Measurements from ENCODE around the gene TMA7. TPM values are rescaled to one million over a fixed set of nuclear protein-coding genes. Genes with fewer than 3 reads are reported as not detected.

Gene TMA7
- total and polyA plus RNA-seq, 2 of the 13 experiments (the other 11 are each of a cell fraction or from before 2014, with no cell fraction given), result 100 to 486 TPM

- TF ChIP-seq TBX3 (IDR thresholded peaks at IDR 0.05; ENCODE audit: borderline replicate concordance) (peak; percentile 22; the same call in 1 of the 2 replicates), ZNF264 (CRISPR knock-in tag; IDR thresholded peaks at IDR 0.05) (peak; percentile 66; the same call in 1 of the 2 replicates), KDM2A (CRISPR knock-in tag; IDR thresholded peaks at IDR 0.05; ENCODE audit: borderline replicate concordance, low read depth) (peak; percentile 50; the same call in 1 of the 2 replicates), HNF4A (CRISPR knock-in tag; IDR thresholded peaks at IDR 0.05) (peak; percentile 94), SAFB2 (CRISPR knock-in tag; IDR thresholded peaks at IDR 0.05; ENCODE audit: borderline replicate concordance, low read depth) (no peak), PLSCR1 (CRISPR knock-in tag; IDR thresholded peaks at IDR 0.05; ENCODE audit: borderline replicate concordance) (no peak), ZNF564 (CRISPR knock-in tag; IDR thresholded peaks at IDR 0.05) (no peak; the same call in 1 of the 2 replicates), FOXO4 (CRISPR knock-in tag; conservative IDR thresholded peaks at IDR 0.05) (0 out of 2 replicates have a peak, but pooled peaks have one; percentile 61), ZNF441 (CRISPR knock-in tag; IDR thresholded peaks at IDR 0.05; ENCODE audit: borderline replicate concordance) (no peak), KLF12 (CRISPR knock-in tag; IDR thresholded peaks at IDR 0.05; ENCODE audit: borderline replicate concordance) (no peak), HIC2 (CRISPR knock-in tag; IDR thresholded peaks at IDR 0.05; ENCODE audit: low read depth) (peak; percentile 88), MEIS2 (CRISPR knock-in tag; IDR thresholded peaks at IDR 0.05) (0 out of 2 replicates have a peak, but pooled peaks have one; percentile 51), ZNF296 (CRISPR knock-in tag; conservative IDR thresholded peaks at IDR 0.05) (peak; percentile 94), ZNF547 (CRISPR knock-in tag; IDR thresholded peaks at IDR 0.05) (0 out of 2 replicates have a peak, but pooled peaks have one; percentile 50), ZBTB20 (CRISPR knock-in tag; IDR thresholded peaks at IDR 0.05; ENCODE audit: borderline replicate concordance, low read depth) (peak; percentile 63; the same call in 1 of the 2 replicates), THAP11 (CRISPR knock-in tag; IDR thresholded peaks at IDR 0.05) (0 out of 2 replicates have a peak, but pooled peaks have one; percentile 60), TEAD3 (CRISPR knock-in tag; optimal IDR thresholded peaks at IDR 0.05; ENCODE audit: borderline replicate concordance) (peak; percentile 99), SMYD3 (CRISPR knock-in tag; IDR thresholded peaks at IDR 0.05) (no peak), SP140L (CRISPR knock-in tag; IDR thresholded peaks at IDR 0.05; ENCODE audit: borderline replicate concordance) (0 out of 2 replicates have a peak, but pooled peaks have one; percentile 51), U2AF1 (optimal IDR thresholded peaks at IDR 0.05; ENCODE audit: low read depth, low read length) (no peak), KLF16 (CRISPR knock-in tag; IDR thresholded peaks at IDR 0.05) (peak in 1 of 2 experiments; percentile 69; a peak in 1 of 4 replicates), EP300 (IDR thresholded peaks at IDR 0.05; ENCODE audit: low read depth in 2 of 2, low read length in 2 of 2) (peak in 1 of 2 experiments; percentile 86; a peak in 2 of 4 replicates), EP300 (CRISPR knock-in tag; IDR thresholded peaks at IDR 0.05; ENCODE audit: borderline replicate concordance) (peak; percentile 79)
Measured at GRCh38 chr3:48431224-48432029, 8.6 kb upstream of the TMA7 start (continued).
